ENCODE measurements around the gene FARP2.

DNA sequence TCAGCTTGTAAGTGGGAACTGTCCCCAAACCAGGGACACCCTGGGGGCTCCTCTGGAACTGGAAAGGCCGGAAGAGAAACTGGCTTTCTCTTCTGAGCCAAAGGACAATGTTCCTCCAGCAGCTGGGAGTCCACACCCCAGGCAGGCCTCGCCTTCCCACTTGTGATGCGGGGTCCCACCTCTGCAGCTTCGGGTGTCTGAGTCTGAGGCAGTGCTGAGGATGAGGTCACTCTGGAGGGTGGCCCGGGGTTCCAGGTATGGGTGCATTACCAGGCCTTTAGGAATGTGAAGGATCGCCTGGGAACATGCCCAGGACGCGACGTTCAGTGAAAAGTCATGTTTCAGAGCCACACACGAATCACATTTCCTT lies 184.3 kb downstream of the FARP2 start:
- TF ChIP-seq, protein P1, sequence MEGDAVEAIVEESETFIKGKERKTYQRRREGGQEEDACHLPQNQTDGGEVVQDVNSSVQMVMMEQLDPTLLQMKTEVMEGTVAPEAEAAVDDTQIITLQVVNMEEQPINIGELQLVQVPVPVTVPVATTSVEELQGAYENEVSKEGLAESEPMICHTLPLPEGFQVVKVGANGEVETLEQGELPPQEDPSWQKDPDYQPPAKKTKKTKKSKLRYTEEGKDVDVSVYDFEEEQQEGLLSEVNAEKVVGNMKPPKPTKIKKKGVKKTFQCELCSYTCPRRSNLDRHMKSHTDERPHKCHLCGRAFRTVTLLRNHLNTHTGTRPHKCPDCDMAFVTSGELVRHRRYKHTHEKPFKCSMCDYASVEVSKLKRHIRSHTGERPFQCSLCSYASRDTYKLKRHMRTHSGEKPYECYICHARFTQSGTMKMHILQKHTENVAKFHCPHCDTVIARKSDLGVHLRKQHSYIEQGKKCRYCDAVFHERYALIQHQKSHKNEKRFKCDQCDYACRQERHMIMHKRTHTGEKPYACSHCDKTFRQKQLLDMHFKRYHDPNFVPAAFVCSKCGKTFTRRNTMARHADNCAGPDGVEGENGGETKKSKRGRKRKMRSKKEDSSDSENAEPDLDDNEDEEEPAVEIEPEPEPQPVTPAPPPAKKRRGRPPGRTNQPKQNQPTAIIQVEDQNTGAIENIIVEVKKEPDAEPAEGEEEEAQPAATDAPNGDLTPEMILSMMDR (conservative IDR thresholded peaks at IDR 0.05): no peak
- no peak for TF ChIP-seq EZH2 (IDR thresholded peaks at IDR 0.05; ENCODE audit: low read depth)

Data from PC-9 (cell line).